Measurements from ENCODE around the gene SEMA3E. TPM values are rescaled to one million over a fixed set of nuclear protein-coding genes. Genes with fewer than 3 reads are reported as not detected.
"Not testable (repeated sequence)": the region's sequence is repeated elsewhere in the genome, so short reads cannot be mapped to it uniquely, and the experiment has no call there.

SEMA3E gene
- total RNA-seq, 1 experiment from 2014 or later = 3.6 TPM

- H3K9me2 ChIP-seq (replicated peaks; ENCODE audit: low read length); intact Hi-C loops (cut with micrococcal nuclease); H3K36me3 ChIP-seq (ENCODE audit: low read depth, low read length); H3K27ac ChIP-seq (ENCODE audit: low read length); H3K9ac ChIP-seq (ENCODE audit: low read length); CTCF ChIA-PET; H3K27me3 ChIP-seq (ENCODE audit: low read length); ATAC-seq; H3K4me1 ChIP-seq (ENCODE audit: insufficient read depth, low read length); H2AFZ ChIP-seq (ENCODE audit: low read length); H4K20me1 ChIP-seq (ENCODE audit: low read length); H3K9me3 ChIP-seq (ENCODE audit: low read length); H3F3A ChIP-seq (ENCODE audit: low read length, unreplicated experiment); H3K4me3 ChIP-seq (ENCODE audit: low read length); BruUV-seq (replicated peaks); H3K79me2 ChIP-seq (ENCODE audit: low read length); POLR2A ChIA-PET (ENCODE audit: unreplicated experiment); DNase-seq; H3K4me2 ChIP-seq (ENCODE audit: low read length): not testable (repeated sequence)
These were observed 188.8 kb downstream of the SEMA3E start for GRCh38 chr7:83459930-83460653.

- H3K9me2 ChIP-seq (replicated peaks; ENCODE audit: low read length); H3K4me2 ChIP-seq (ENCODE audit: low read length); intact Hi-C loops (cut with micrococcal nuclease); POLR2A ChIA-PET (ENCODE audit: unreplicated experiment); H3K4me1 ChIP-seq (ENCODE audit: insufficient read depth, low read length); H4K20me1 ChIP-seq (ENCODE audit: low read length); CTCF ChIA-PET; DNase-seq; H3K27me3 ChIP-seq (ENCODE audit: low read length); H3K36me3 ChIP-seq (ENCODE audit: low read depth, low read length); H3K9me3 ChIP-seq (ENCODE audit: low read length); H3K79me2 ChIP-seq (ENCODE audit: low read length); BruUV-seq (replicated peaks); H2AFZ ChIP-seq (ENCODE audit: low read length); H3K9ac ChIP-seq (ENCODE audit: low read length); H3K4me3 ChIP-seq (ENCODE audit: low read length); ATAC-seq; H3K27ac ChIP-seq (ENCODE audit: low read length); H3F3A ChIP-seq (ENCODE audit: low read length, unreplicated experiment): not testable (repeated sequence)
These were observed 189.6 kb downstream of the SEMA3E start for GRCh38 chr7:83459101-83459929.

GRCh38 chr7:83457022-83457892 lies 191.7 kb downstream of the SEMA3E start:
- POLR2A ChIA-PET (ENCODE audit: unreplicated experiment) = no interaction called here

More at GRCh38 chr7:83457022-83457892, 191.7 kb downstream of the SEMA3E start:
- Histone ChIP-seq H3K79me2 (ENCODE audit: low read length) (no peaks in the 10 kb centered on the region), H3K4me3 (ENCODE audit: low read length) (no peak overlapping the region), H3K4me1 (ENCODE audit: insufficient read depth, low read length) (no peaks in the 10 kb centered on the region), H3K9ac (ENCODE audit: low read length) (no peak overlapping the region), H2AFZ (ENCODE audit: low read length) (no peak overlapping the region), H3K27ac (ENCODE audit: low read length) (no peak overlapping the region), H3K27me3 (ENCODE audit: low read length) (no peaks in the 10 kb centered on the region), H3K36me3 (ENCODE audit: low read depth, low read length) (no peaks in the 10 kb centered on the region), H3K9me2 (replicated peaks; ENCODE audit: low read length) (no peaks in the 10 kb centered on the region), H3K4me2 (ENCODE audit: low read length) (no peak overlapping the region), H3F3A (ENCODE audit: low read length, unreplicated experiment) (no peaks in the 10 kb centered on the region), H3K9me3 (ENCODE audit: low read length) (no peaks in the 10 kb centered on the region), H4K20me1 (ENCODE audit: low read length) (no peaks in the 10 kb centered on the region)
- intact Hi-C loops (cut with micrococcal nuclease) = no loop called here
- BruUV-seq (replicated peaks) = no TSS peak
- CTCF ChIA-PET = no interaction called here
- DNase-seq (no peak), ATAC-seq (no peak)
- no peak for TF ChIP-seq CTCF (conservative IDR thresholded peaks at IDR 0.05; ENCODE audit: low read depth, low read length)
- TF ChIP-seq EZH2 (IDR thresholded peaks at IDR 0.05; ENCODE audit: low read length, unreplicated experiment) = no peak
- no peak for TF ChIP-seq EZH2phosphoT487 (IDR thresholded peaks at IDR 0.05; ENCODE audit: borderline replicate concordance, low read length)

Data from PC-3 (cell line).